NCI-H1694 (cell line): ENCODE measurements around the gene COG5.

Source experiments
- DNase-seq: peaks from one replicate; lab custom pipeline; 2025; lab: John Stamatoyannopoulos, UW

The COG5 gene

GRCh38 chr7:107186240-107186639 is 377.5 kb downstream of the COG5 start:
- DNase-seq: no peak

DNA sequence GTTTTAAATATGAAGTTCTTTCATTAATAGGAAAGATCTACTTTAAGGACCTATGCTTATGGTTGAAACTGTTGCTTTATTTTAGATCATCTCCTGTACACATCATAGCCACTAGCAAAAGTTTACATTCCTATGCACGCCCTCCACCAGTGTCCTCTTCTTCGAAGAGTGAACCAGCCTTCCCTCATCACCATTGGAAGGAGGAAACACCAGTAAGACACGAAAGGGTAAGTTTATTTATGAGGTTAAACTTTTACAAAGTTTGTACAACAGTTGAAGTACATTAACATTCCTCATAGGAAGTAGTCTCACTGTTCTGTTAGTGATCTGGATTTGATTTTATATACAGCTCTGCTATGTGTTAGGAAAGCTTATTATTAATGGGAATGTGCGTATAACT is 378.0 kb downstream of the COG5 start:
- no peak for DNase-seq

GRCh38 chr7:107181172-107181571 is 382.5 kb downstream of the COG5 start:
- no peak for DNase-seq

GRCh38 chr7:107180378-107180777 is 383.3 kb downstream of the COG5 start:
- DNase-seq: peak; percentile 25

DNA sequence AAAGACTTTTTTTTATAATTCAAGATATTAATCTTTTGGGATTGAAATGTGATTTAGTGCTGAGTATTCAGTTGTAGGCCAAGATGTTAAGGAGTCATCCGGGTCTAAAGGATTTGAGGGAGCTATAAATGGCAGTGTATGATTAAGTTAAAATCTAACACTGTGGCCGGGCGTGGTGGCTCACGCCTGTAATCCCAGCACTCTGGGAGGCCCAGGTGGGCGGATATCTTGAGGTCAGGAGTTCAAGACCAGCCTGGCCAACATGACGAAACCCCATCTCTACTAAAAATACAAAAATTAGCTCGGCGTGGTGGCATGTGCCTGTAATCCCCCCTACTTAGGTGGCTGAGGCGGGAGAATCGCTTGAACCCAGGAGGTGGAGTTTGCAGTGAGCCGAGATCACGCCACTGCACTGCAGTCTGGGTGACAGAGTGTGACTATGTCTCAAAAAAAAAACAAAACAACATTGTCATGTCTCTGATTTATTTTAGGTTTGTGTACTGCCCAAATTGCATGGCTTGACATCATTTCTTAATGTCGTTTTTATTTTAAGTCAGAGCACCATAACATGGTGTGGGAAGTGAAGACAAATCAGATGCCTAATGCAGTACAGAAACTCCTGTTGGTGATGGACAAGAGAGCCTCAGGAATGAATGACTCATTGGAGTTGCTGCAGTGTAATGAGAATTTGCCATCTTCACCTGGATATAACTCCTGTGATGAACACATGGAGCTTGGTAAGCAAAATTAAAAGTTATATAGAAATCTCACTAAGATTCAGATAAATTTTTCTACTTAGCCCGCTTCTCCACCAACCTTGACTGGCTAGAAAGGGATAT is 384.2 kb downstream of the COG5 start:
- DNase-seq: no peak

- no peak for DNase-seq
Observed at GRCh38 chr7:107173691-107174406, 389.9 kb downstream of the COG5 start.

- no peak for DNase-seq
Observed at GRCh38 chr7:107173191-107173590, 390.5 kb downstream of the COG5 start.

GRCh38 chr7:107172276-107173032 is 391.3 kb downstream of the COG5 start:
- no peak for DNase-seq

DNA sequence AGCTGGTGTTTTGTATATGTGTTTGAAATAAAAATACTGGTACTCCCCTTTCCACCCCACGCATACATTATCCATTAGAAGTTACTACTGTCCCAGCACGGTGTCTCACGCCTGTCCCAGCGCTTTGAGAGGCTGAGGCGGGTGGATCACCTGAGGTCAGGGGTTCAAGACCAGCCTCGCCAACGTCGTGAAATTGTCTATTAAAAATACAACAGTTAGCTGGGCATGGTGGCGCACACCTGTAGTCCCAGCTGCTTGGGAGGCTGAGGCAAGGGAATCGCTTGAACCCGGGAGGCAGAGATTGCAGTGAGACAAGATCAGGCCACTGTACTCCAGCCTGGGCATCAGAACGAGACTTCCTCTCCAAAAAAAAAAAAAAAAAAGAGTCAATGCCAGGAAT is 392.2 kb downstream of the COG5 start:
- DNase-seq: no peak

DNA sequence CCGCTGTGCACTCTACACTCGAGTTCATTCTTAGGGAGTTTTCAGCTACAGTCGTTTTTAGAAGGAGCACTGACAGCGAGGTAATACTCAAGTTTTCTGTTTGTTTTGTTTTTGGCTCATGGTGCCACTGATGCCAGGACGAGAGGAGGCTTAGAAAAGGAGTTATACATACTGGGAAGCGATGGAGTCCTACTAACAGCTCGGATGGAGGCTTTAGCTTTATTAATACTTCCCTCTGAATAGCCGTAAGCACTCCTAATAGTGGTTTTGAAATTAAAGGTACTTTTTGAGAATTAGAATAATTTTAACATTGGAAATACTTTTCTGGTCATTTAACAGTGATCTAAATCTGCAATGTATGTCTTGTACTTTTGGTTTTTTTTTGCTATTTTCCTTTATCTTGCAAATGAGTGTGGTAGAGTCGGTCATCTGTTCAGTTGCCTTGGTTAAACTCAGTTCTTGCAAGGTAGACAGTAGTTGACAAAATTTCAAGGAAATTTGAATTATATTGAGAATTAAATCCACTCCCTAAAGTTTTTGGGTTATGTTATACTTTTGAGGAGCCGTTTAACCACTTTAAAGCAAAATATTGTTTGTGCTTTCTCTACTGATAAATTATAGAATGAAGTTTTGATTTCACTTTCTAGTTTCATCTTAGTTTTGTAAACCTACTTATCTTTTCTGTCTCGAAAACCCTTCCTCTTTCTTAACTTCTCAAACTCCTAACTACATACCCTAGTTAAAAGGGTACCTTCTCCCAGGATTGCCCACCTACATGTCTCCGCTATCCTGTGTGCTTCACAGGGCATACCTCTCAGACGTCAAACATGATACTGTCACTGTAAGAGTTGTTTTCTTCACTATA is 393.4 kb downstream of the COG5 start:
- DNase-seq: no peak

- DNase-seq: peak; percentile 83
Observed at GRCh38 chr7:107169120-107170050, 394.3 kb downstream of the COG5 start.

- peak; percentile 100 for DNase-seq
Observed at GRCh38 chr7:107168233-107169119, 395.2 kb downstream of the COG5 start, which contains the start of gene HBP1. Gene HBP1 (plus strand): TSS chr7:107169003. CDS start chr7:107179894, 10,891 bp downstream.

DNA sequence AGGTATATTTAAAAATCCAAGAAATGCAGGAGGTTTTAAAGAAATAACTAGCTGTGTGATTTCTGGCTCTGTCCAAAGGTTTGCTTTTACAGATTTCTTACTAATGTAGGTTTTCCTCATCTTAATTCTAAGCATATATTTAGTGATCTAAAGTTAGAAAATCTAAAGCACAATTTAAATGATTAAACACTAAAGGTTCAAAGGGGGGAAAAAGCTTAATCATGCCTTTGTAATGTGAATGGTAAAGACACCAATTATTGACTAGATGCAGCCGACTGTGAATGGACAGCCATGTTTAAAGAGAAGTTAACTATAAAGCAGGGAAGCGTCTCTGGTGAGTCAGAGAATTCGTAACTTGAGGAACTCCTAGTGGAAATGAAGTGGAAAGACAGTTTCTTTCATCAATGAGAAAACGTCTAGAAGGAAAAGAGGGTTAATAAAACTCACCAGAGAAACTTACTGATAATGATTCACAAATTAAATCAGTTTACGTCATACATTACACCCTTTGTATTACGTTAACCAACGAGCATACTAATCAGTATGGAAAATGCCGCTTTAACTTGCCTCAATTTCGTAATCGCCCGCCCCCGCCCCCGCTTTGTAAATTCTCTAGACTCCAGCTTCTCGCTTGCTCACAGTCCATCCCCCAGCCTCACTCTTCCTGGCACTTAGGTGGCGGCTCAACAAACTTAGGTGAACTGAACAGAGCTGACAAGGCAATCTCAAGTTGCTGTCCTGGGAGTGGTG is 396.1 kb downstream of the COG5 start:
- DNase-seq: no peak

GRCh38 chr7:107166736-107167426 is 396.8 kb downstream of the COG5 start:
- DNase-seq: no peak

DNA sequence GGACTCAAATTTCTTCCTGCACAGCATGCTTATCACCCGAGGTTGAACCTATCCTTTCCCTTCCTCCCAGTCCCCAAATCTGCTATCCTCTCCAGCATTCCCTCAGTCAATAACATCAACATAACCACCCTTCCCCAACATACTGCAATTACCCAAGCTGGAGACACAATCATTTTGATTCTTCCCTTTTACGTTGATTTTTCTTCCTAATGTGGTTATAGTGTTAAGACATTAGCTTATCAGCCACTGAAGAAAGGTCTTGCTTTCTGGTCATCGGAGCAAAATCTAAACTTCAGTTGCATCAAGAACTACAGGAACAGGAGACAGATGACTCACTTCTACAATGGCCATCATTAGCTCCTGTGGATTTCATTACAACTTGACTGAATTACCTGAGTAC is 398.4 kb downstream of the COG5 start:
- no peak for DNase-seq

- DNase-seq: no peak
Observed at GRCh38 chr7:107164092-107164491, 399.6 kb downstream of the COG5 start.

GRCh38 chr7:107162475-107162874 is 401.2 kb downstream of the COG5 start:
- no peak for DNase-seq

GRCh38 chr7:107161415-107161814 is 402.3 kb downstream of the COG5 start:
- DNase-seq: no peak
